ENCODE measurements around the gene CFAP46. TPM values are rescaled to one million over a fixed set of nuclear protein-coding genes. Genes with fewer than 3 reads are reported as not detected.
"Not testable (repeated sequence)": the region's sequence is repeated elsewhere in the genome, so short reads cannot be mapped to it uniquely, and the experiment has no call there.

The CFAP46 gene
- polyA plus RNA-seq, 3 donors from 2014 or later, result not detected

GRCh38 chr10:132804287-132804686, 138.1 kb downstream of the CFAP46 start:
- Mint-ChIP-seq H3K36me3 (no peaks in the 10 kb centered on the region), H3K4me3 (no peak overlapping the region), H3K9me3 (no peaks in the 10 kb centered on the region), H3K4me1 (no peaks in the 10 kb centered on the region), H3K27ac (no peak overlapping the region), H3K27me3 (ENCODE audit: low read depth in 3 of 3) (no peaks in the 10 kb centered on the region)
- DNase-seq, result no peak

DNA sequence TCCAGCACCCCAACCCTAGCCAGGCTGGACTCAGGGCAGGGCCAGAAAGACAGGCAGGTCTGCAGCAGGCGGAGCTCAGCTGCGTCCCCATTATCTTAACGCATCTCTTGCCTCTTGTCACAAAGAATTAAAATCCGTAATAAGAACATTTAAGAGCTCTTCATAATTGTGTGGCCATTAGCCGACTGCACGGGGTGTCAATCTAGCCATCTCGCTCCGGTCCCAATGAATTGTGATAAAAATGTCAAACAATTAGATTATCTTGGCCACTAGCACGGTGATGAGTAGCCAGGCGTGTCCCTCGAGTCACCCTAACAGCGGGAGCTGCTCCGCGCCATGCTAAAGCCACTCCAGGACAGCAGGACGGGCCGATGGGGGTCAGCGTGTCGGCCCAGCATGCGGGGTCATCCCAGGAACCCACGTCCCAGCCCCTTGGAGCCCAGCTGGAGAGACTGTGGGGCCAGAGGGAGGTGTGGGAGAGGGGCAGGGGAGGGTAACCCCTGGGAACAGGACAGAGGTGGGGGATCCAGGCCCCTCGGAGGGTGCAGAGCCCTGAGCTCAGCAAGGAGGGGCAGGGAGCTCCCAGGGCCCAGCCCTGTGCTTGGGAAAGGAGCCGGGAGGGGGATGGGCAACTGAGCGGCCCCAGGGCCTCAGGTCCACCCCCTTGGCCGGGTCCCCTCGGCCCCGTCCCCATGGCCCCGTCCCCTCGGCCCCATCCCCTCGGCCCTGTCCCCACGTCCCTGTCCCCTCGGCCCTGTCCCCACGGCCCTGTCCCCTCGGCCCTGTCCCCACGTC, 138.8 kb downstream of the CFAP46 start:
- DNase-seq, result no peak
- H3K27ac Mint-ChIP-seq, result no peak overlapping the region
- H3K9me3 Mint-ChIP-seq, result no peaks in the 10 kb centered on the region
- H3K4me3 Mint-ChIP-seq, result no peak overlapping the region
- H3K36me3 Mint-ChIP-seq, result no peaks in the 10 kb centered on the region
- peaks cover 0 to under 1% (median 0%) of the 10 kb centered on the region in 3 donors for H3K27me3 Mint-ChIP-seq (ENCODE audit: low read depth in 3 of 3)
- no peaks in the 10 kb centered on the region for H3K4me1 Mint-ChIP-seq

DNA sequence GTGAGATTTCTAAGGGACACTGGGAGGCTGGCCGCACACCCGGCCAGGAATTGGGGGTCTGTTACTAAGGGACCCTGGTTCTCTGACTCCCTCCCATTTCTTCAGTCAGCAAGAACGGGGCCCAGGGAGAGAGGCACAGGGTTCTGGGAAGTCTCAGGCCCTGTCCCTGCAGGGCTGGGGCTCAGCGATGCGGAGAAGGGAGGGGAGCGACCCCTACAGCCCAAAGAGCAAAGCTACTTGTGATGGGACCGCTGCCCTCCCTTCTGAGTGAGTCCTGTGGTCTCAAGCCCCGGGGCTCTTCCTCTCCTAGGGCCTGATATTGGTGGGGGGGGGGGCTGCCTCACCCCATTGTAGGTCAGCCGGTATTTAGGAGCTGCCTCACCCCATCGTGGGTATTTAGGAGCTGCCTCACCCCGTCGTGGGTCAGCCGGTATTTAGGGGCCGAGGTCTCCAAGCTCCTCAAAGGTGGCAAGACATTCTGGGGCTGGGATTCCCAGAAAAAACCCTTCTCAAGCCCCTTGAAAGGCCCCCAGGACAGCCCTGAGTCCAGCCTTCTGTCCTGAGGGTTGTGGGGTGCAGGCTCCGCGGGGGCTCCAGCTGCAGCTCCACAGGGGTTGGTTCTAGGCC, 139.6 kb downstream of the CFAP46 start:
- no peak overlapping the region for H3K27ac Mint-ChIP-seq
- H3K27me3 Mint-ChIP-seq (ENCODE audit: low read depth in 3 of 3), result peaks cover 0 to 1% (median 0%) of the 10 kb centered on the region in 3 donors
- H3K9me3 Mint-ChIP-seq, result no peaks in the 10 kb centered on the region
- H3K4me3 Mint-ChIP-seq, result no peak overlapping the region
- H3K4me1 Mint-ChIP-seq, result no peaks in the 10 kb centered on the region
- no peak for DNase-seq
- no peaks in the 10 kb centered on the region for H3K36me3 Mint-ChIP-seq

GRCh38 chr10:132802048-132802447, 140.3 kb downstream of the CFAP46 start:
- Mint-ChIP-seq H3K27me3 (ENCODE audit: low read depth in 3 of 3) (peaks cover 0 to 1% (median 0%) of the 10 kb centered on the region in 3 donors), H3K27ac (no peak overlapping the region)

GRCh38 chr10:132799865-132800264, 142.5 kb downstream of the CFAP46 start:
- Mint-ChIP-seq H3K4me1 (no peaks in the 10 kb centered on the region), H3K9me3 (no peaks in the 10 kb centered on the region), H3K4me3 (no peak overlapping the region), H3K36me3 (no peaks in the 10 kb centered on the region), H3K27ac (no peak overlapping the region), H3K27me3 (ENCODE audit: low read depth in 3 of 3) (peaks cover 0 to 1% (median 0%) of the 10 kb centered on the region in 3 donors)
- DNase-seq, result no peak

More at GRCh38 chr10:132802048-132802447, 140.3 kb downstream of the CFAP46 start:
- no peaks in the 10 kb centered on the region for H3K36me3 Mint-ChIP-seq
- H3K4me3 Mint-ChIP-seq, result no peak overlapping the region
- DNase-seq, result no peak
- H3K9me3 Mint-ChIP-seq, result no peaks in the 10 kb centered on the region
- H3K4me1 Mint-ChIP-seq, result no peaks in the 10 kb centered on the region

GRCh38 chr10:132798876-132799275, 143.5 kb downstream of the CFAP46 start:
- Mint-ChIP-seq H3K4me1 (no peaks in the 10 kb centered on the region), H3K4me3 (no peak overlapping the region), H3K36me3 (no peaks in the 10 kb centered on the region), H3K27me3 (ENCODE audit: low read depth in 3 of 3) (peaks cover 0 to 1% (median 0%) of the 10 kb centered on the region in 3 donors), H3K9me3 (no peaks in the 10 kb centered on the region), H3K27ac (no peak overlapping the region)
- DNase-seq, result no peak

DNA sequence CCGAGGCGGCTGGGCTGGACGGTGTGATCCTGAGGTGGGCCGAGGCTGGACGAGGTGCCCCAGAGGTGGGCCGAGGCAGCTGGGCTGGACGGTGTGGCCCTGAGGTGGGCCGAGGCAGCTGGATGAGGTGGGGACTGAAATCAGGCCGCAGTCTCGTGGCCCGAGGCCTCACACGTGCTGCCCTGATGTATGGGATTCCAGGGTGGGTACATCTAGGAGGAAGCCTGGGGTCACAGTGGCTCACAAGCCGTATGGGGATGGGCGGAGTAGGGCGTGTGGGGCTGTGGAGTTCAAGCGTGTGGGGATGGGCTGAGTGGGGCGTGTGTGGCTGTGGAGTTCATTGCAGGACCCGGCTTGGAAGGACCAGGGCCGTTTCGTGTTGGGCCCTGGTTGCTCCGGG, 144.0 kb downstream of the CFAP46 start:
- Mint-ChIP-seq H3K36me3 (no peaks in the 10 kb centered on the region), H3K9me3 (no peaks in the 10 kb centered on the region), H3K27ac (no peak overlapping the region), H3K4me1 (no peaks in the 10 kb centered on the region), H3K27me3 (ENCODE audit: low read depth in 3 of 3) (peaks cover 0 to 1% (median 0%) of the 10 kb centered on the region in 3 donors), H3K4me3 (no peak overlapping the region)
- no peak for DNase-seq

- H3K27ac Mint-ChIP-seq; H3K9me3 Mint-ChIP-seq; H3K4me3 Mint-ChIP-seq; H3K36me3 Mint-ChIP-seq; H3K27me3 Mint-ChIP-seq (ENCODE audit: low read depth in 3 of 3); DNase-seq; H3K4me1 Mint-ChIP-seq: not testable (repeated sequence)
These were observed 144.4 kb downstream of the CFAP46 start for GRCh38 chr10:132797986-132798385.

GRCh38 chr10:132796846-132797245, 145.5 kb downstream of the CFAP46 start:
- Mint-ChIP-seq H3K9me3 (no peaks in the 10 kb centered on the region), H3K36me3 (no peaks in the 10 kb centered on the region), H3K27ac (no peak overlapping the region), H3K4me1 (no peaks in the 10 kb centered on the region), H3K27me3 (ENCODE audit: low read depth in 3 of 3) (peaks cover 0 to 1% (median 0%) of the 10 kb centered on the region in 3 donors), H3K4me3 (no peak overlapping the region)
- no peak for DNase-seq

- no peaks in the 10 kb centered on the region for H3K36me3 Mint-ChIP-seq
- H3K27ac Mint-ChIP-seq, result no peak overlapping the region
- peaks cover 1 to 5% (median 4%) of the 10 kb centered on the region in 3 donors for H3K27me3 Mint-ChIP-seq (ENCODE audit: low read depth in 3 of 3)
- H3K9me3 Mint-ChIP-seq, result no peaks in the 10 kb centered on the region
- H3K4me1 Mint-ChIP-seq, result no peaks in the 10 kb centered on the region
- DNase-seq, result no peak
- no peak overlapping the region for H3K4me3 Mint-ChIP-seq
These were observed 148.2 kb downstream of the CFAP46 start for GRCh38 chr10:132793871-132794849.

GRCh38 chr10:132793213-132793612, 149.2 kb downstream of the CFAP46 start:
- H3K4me3 Mint-ChIP-seq, result no peak overlapping the region
- no peaks in the 10 kb centered on the region for H3K36me3 Mint-ChIP-seq

GRCh38 chr10:132792796-132793195, 149.6 kb downstream of the CFAP46 start:
- no peak for DNase-seq
- peaks cover 2 to 7% (median 4%) of the 10 kb centered on the region in 3 donors for H3K27me3 Mint-ChIP-seq (ENCODE audit: low read depth in 3 of 3)
- no peaks in the 10 kb centered on the region for H3K4me1 Mint-ChIP-seq
- no peaks in the 10 kb centered on the region for H3K9me3 Mint-ChIP-seq
- H3K36me3 Mint-ChIP-seq, result no peaks in the 10 kb centered on the region
- H3K27ac Mint-ChIP-seq, result no peak overlapping the region
- no peak overlapping the region for H3K4me3 Mint-ChIP-seq

More at GRCh38 chr10:132793213-132793612, 149.2 kb downstream of the CFAP46 start:
- H3K27me3 Mint-ChIP-seq (ENCODE audit: low read depth in 3 of 3), result peaks cover 1 to 7% (median 4%) of the 10 kb centered on the region in 3 donors
- H3K27ac Mint-ChIP-seq, result no peak overlapping the region
- no peak for DNase-seq
- no peaks in the 10 kb centered on the region for H3K9me3 Mint-ChIP-seq
- no peaks in the 10 kb centered on the region for H3K4me1 Mint-ChIP-seq

- not testable (repeated sequence) for DNase-seq; H3K9me3 Mint-ChIP-seq; H3K4me1 Mint-ChIP-seq; H3K36me3 Mint-ChIP-seq; H3K27ac Mint-ChIP-seq; H3K27me3 Mint-ChIP-seq (ENCODE audit: low read depth in 3 of 3); H3K4me3 Mint-ChIP-seq
These were observed 150.3 kb downstream of the CFAP46 start for GRCh38 chr10:132792099-132792498.
